K562 (cell line): ENCODE results near the gene PRKD1.

Source experiments
- ARHGAP35 ChIP-seq: fragments of 450-650 bp; IDR thresholded peaks from 2 replicates; pipeline ENCODE4 v1.6.1; 2018; ENCODE audit not compliant: partially characterized antibody
- CCAR2 ChIP-seq: fragments of 200-400 bp; formaldehyde crosslinking; IDR thresholded peaks from 2 replicates; pipeline ENCODE4 v1.6.1; 2017; ENCODE audit warnings: mild to moderate bottlenecking, low read depth, low read length
- CTCF ChIP-seq, 3 experiments: IDR thresholded peaks in 2 of 3; conservative IDR thresholded peaks in 1 of 3; 2 replicates each; pipeline ENCODE4 v1.5.1; 2011 to 2012; ENCODE audit warnings: low read length in 3 of 3, mild to moderate bottlenecking in 3 of 3, control low read depth in 2 of 3, improper control_type of control experiment in 1 of 3, inconsistent platforms in 1 of 3, low read depth in 1 of 3, mixed read lengths in 1 of 3, moderate library complexity in 1 of 3; ENCODE audit not compliant: insufficient read depth in 2 of 3
- MTA1 ChIP-seq: fragments of 450-650 bp; IDR thresholded peaks from 2 replicates; pipeline ENCODE4 v1.6.1; 2017; ENCODE audit warnings: borderline replicate concordance
- NCOA6 ChIP-seq: fragments of 450-650 bp; IDR thresholded peaks from 2 replicates; pipeline ENCODE4 v1.6.1; 2017; ENCODE audit warnings: mild to moderate bottlenecking
- ZBTB33 ChIP-seq: sonication (generic); formaldehyde crosslinking; IDR thresholded peaks from 2 replicates; pipeline ENCODE4 v1.8.1; 2023; ENCODE audit warnings: mild to moderate bottlenecking, missing genetic modification reagents
- ZFP36 ChIP-seq: fragments of 150-350 bp; IDR thresholded peaks from 2 replicates; pipeline ENCODE4 v1.6.1; 2018; ENCODE audit warnings: low read length, low read depth; ENCODE audit not compliant: partially characterized antibody
- TF ChIP-seq, protein P1 (sequence below), 2 experiments: fragments of 450-650 bp; formaldehyde crosslinking in 1 of 2; IDR thresholded peaks; 2 replicates each; pipeline versions ENCODE4 v1.4.0 to v1.6.1; 2014 to 2020; ENCODE audit warnings: mild to moderate bottlenecking in 2 of 2, borderline replicate concordance in 1 of 2, low read depth in 1 of 2
- TF ChIP-seq, protein P2 (sequence below): fragments of 450-650 bp; IDR thresholded peaks from 2 replicates; pipeline ENCODE4 v1.6.1; 2016

GRCh38 chr14:29705801-29706200 is 221.8 kb downstream of the PRKD1 start:
- TF ChIP-seq ZFP36 = no peak
- no peak for TF ChIP-seq NCOA6
- TF ChIP-seq ARHGAP35 = no peak
- no peak for TF ChIP-seq CTCF (IDR thresholded peaks at IDR 0.05 in 2 of 3, conservative IDR thresholded peaks at IDR 0.05 in 1 of 3; ENCODE audit: insufficient read depth in 2 of 3, low read depth in 1 of 3, low read length in 3 of 3)
- no peak for TF ChIP-seq MTA1
- TF ChIP-seq, protein P1, sequence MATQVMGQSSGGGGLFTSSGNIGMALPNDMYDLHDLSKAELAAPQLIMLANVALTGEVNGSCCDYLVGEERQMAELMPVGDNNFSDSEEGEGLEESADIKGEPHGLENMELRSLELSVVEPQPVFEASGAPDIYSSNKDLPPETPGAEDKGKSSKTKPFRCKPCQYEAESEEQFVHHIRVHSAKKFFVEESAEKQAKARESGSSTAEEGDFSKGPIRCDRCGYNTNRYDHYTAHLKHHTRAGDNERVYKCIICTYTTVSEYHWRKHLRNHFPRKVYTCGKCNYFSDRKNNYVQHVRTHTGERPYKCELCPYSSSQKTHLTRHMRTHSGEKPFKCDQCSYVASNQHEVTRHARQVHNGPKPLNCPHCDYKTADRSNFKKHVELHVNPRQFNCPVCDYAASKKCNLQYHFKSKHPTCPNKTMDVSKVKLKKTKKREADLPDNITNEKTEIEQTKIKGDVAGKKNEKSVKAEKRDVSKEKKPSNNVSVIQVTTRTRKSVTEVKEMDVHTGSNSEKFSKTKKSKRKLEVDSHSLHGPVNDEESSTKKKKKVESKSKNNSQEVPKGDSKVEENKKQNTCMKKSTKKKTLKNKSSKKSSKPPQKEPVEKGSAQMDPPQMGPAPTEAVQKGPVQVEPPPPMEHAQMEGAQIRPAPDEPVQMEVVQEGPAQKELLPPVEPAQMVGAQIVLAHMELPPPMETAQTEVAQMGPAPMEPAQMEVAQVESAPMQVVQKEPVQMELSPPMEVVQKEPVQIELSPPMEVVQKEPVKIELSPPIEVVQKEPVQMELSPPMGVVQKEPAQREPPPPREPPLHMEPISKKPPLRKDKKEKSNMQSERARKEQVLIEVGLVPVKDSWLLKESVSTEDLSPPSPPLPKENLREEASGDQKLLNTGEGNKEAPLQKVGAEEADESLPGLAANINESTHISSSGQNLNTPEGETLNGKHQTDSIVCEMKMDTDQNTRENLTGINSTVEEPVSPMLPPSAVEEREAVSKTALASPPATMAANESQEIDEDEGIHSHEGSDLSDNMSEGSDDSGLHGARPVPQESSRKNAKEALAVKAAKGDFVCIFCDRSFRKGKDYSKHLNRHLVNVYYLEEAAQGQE (IDR thresholded peaks at IDR 0.05; ENCODE audit: borderline replicate concordance) = no peak
- TF ChIP-seq, protein P1 (CRISPR knock-in tag; IDR thresholded peaks at IDR 0.05; ENCODE audit: low read depth) = no peak
- no peak for TF ChIP-seq ZBTB33
- TF ChIP-seq, protein P2, sequence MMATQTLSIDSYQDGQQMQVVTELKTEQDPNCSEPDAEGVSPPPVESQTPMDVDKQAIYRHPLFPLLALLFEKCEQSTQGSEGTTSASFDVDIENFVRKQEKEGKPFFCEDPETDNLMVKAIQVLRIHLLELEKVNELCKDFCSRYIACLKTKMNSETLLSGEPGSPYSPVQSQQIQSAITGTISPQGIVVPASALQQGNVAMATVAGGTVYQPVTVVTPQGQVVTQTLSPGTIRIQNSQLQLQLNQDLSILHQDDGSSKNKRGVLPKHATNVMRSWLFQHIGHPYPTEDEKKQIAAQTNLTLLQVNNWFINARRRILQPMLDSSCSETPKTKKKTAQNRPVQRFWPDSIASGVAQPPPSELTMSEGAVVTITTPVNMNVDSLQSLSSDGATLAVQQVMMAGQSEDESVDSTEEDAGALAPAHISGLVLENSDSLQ = no peak
- TF ChIP-seq CCAR2 = no peak
